GM19438 (cell line): ENCODE results near the gene CDH15.

ENCODE experiments used
- ATAC-seq: cut with Tn5 transposase; IDR thresholded peaks from one replicate; pipeline ENCODE4 v1.9.1; 2021; ENCODE audit warnings: low read depth; ENCODE audit not compliant: unreplicated experiment

Gene CDH15

DNA sequence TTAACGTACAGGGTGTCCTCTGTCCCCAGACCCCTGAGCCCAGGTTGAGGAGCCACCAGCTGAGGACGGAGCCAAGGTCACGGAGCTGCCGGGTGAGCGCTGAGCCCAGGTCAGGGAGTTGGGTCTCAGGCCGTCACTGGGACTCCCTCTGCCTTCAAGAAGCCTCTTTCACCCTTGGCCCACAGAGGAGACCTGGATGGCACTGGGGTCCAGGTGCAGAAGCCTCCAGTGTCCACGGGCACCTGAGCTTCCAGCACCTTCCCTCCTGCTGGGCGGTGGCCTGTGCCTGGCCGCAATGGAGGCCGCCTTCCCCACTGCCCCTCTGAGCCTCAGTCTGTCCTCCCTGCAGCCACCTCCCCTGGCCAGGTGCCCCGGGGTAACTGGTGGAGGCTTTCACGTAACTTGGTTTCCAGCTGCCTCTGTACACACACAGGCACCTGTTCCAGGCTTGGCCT lies 31.6 kb upstream of the CDH15 start:
- ATAC-seq, result no peak

DNA sequence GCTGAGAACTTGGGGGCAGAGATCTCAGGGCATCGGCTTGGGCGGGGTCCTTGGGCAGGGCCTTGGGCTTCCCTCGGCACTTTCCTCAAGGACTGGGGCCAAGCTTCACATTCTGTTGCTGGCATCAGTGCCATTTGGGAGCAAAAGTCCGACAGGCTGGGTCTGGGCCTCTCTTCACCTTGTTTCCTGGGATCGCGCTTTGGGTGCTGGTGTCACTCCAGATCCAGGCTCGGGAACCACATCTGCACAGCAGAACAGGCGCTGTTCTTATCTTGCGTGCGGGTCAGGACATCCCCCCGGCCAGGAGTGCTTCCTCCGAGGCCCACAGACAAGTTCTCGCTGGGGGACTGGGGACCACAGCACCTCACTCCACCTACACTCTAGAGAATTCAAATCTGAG lies 31.1 kb upstream of the CDH15 start:
- ATAC-seq, result no peak

DNA sequence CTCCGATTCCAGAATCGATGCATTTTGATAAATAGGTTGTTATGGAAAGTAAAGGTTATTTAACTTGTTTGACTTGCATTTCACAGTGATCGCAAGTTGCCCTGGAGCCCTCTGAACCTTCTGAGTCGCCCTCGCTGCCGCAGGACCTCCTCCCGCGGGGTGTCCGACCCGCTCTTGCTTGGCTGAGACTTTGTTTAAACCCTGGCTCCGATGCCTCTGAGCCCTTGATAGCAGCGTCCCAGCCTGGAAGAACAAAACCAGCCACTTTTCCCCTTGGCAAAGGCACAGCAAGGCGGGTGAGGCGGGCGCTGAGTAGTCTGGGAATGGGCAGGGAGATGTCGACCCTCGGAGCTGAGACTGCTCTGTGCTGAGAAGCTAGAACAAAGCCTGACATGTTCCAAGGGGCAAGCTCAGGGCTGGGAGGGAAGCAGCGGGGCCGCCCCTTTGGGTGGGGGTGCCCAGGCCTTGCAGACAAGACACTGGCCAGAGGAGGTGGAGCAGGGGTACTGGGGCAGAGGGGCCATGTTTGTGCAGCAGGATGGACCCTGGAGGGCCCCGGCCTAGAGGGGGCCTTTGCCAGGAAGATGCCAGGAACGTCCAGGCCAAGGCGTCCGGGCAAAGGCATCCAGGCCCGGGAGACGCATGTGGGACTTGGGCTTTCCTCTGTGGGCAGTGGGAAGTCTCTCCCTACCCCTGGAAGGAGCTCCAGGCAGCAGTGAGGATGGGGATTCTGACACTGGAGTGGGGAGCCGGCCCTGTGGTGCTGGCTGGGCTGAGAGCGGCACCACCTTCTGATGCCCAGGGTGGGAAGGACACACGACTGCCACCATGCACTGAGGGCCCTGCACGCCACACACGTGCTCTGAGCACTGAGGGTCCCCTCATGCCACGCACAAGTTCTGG lies 30.3 kb upstream of the CDH15 start:
- ATAC-seq, result no peak

DNA sequence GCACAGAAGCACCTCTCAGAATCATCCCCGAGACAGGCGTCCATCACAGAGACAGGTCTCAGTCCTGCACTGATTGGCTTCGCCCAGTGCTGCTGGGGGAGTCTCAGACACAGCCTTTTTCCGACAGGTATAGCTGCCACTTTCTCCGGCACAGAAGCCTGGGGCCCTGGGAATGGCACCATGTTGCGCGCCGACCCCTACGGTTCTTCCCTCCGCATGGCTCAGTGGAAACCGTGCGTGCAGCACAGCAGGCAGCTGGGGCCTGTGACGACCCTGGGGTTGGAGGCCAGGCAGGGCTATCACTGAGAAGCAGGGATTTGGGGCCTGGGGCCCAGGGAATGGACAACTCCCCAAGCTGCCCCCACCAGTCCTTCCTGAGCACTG lies 29.7 kb upstream of the CDH15 start:
- ATAC-seq, result no peak

DNA sequence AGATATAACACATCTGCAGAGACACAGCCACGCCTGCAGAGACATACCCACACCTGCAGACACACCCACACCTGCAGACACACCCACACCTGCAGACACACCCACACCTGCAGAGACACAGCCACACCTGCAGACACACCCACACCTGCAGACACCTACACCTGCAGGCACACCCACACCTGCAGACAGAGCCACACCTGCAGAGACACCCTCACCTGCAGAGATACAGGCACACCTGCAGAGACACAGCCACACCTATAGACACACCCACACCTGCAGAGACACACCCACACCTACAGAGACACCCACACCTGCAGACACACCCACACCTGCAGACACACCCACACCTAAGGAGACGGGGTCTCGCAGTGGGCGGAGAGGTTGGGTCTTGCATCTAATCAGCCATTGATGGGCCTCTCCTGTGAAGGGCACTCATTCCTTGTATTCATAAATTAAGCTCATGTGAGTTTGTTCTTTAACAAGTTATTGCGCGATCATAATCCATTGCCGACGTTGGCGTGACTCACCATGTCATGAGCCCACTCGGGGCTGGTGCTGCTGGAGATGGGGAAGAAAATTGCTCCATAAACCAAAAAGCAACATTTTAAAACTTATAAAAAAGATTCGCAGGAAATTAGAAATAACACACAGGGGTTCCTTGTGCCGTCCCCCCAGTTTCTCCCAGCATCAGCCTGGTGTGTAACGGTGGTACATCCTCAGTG lies 28.9 kb upstream of the CDH15 start:
- no peak for ATAC-seq

DNA sequence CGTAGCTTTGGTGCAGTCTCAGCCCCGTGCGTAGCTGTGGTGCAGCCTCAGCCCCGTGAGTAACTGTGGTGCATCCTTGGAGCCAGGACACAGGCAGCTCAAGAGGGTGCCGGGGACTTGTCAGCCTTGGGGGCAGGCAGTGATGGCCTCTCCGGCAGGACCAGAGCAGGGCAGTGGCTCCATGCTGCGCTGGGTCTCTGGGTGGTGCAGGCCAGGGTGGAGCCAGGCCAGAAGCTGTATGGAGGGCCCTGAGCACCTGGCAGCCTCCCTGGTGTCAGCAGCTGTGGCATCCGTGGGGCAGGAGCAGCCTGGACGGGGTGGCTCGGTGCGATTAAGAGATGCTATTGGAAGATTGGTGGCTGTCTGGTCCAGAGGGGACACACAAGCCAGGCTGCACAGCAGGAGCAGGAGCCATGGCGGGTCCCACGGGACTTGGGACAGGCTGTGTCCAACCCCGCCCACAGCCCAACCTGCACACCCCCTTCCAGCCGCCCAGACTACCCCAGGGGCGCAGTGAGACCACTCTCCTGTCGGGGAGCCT lies 28.3 kb upstream of the CDH15 start:
- no peak for ATAC-seq

DNA sequence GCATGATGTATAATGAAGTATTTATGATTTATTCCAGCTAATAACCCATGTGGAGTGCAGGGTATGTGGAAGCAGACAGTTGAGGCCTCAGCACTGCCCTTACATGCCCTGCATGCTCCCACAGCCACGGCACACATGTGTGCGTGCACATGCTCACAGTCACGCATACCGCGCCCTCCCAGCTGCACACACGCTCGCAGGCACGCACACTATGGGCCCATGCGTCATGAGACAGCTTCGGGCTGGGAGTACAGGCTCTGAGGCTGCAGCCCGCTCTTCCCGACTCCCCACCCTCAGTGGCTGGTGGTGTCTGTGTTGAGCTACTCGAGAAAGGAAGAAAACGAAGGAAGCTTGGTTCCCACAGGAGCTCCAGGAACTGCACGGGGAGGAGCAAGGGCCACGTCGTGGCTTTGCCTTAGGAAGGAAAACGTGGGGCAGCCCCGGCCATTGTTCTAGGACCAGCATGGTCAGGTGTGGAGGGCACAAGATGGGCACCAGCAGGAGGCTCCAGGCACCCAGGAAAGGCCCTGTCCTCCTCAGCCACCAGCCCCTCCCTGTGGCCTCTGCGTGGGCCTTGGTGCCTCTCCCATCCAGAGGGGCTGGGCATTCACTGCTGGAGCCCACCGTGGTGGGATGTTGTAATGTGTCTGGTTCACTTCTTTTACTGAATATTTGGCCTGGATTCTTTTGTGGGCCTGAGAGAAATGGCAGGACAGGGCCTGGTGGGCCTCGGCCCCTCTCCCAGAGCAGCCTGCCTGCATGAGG lies 27.5 kb upstream of the CDH15 start:
- ATAC-seq, result no peak

- ATAC-seq, result no peak
Observed at GRCh38 chr16:89144681-89145080, 26.9 kb upstream of the CDH15 start.

DNA sequence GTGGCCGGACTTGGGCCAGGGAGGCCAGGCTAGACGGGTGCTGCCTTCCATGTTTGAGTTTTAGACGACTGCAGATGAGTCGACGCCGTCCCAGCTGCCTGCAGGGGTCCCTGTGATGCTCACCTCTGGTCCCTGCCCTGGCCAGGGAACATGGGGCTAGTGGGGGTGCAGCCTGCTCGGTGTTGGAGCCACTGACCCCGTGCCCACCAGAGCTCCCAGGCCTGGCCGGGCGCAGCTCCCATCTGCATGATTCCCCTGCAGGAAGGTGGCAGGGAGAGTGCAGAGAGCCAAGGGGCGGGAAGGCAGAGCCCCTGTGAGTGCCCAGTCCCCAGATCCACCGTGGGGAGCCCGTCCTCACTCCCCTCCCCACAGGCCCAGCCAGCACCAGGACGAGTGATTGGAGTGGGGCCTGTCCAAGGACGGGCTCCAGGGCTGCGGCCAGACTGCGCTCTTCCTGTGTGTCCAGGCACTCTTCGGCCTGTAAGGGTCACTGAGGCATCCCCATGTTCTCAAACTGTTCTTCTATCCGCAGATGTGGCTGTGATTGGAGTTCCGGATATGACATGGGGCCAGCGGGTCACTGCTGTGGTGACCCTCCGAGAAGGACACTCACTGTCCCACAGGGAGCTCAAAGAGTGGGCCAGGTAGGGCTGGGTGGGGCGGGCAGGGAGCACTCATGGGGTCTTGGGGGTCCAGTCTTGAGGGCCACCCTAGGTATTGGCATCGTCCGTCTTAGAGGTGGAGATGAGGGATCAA lies 26.0 kb upstream of the CDH15 start:
- no peak for ATAC-seq

DNA sequence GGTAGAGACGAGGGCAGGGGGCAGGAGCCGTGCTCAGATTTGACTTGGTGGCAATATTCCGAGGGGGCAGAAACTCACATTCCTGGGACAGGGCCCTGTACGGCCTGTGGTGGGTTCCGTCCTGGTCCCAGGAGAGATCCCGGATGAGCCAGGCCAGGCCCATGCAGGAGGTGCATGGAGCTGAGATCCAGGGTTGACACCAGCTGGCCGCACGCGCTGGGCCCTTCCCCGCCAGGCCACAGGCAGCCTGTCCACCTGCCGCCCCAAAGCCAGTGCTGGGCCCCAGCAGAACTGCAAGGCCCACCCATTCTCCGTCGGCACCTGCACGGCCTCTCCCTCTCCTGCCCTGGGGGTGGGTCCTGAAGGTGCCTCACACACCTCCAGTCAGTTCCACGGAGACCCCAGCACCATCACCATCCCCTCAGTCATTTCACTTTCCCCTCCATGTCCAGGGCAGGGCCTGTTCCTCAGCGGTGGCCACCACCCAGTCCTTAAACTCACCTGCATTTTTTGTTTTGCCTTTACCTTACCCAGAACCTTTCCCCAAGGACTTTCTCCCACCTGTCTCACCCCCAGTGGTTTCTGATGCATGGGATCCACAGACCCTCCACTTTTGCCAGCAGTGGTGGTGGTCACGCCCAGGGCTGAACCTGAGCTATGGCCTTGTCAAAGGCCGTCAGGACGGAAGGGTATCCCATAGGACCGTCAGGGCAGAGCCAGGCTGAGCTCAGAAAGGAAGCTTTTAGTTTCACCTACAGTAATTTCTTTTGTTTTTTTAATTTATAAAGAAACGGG lies 25.1 kb upstream of the CDH15 start:
- no peak for ATAC-seq

DNA sequence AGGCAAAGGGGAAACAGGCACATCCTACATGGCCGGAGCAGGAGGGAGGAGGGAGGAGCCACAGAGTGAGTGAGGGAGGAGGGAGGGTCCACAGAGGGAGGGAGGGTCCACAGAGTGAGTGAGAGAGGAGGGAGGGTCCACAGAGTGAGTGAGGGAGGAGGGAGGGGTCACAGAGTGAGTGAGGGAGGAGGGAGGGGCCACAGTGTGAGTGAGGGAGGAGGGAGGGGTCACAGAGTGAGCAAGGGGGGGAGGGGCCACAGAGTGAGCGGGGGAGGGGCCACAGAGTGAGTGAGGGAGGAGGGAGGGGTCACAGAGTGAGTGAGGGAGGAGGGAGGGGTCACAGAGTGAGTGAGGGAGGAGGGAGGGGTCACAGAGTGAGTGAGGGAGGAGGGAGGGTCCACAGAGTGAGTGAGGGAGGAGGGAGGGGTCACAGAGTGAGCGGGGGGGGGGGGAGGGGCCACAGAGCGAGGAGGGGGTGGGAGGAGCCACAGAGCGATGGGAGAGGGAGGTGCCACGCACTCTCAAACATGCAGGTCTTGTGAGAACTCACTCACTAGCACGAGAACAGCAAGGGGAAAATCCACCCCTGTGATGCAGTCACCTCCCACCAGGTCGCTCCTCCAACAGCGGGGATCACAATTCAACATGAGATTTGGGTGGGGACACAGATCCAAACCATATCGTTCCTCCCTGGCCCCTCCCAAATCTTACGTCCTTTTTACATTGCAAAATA lies 24.3 kb upstream of the CDH15 start:
- no peak for ATAC-seq

DNA sequence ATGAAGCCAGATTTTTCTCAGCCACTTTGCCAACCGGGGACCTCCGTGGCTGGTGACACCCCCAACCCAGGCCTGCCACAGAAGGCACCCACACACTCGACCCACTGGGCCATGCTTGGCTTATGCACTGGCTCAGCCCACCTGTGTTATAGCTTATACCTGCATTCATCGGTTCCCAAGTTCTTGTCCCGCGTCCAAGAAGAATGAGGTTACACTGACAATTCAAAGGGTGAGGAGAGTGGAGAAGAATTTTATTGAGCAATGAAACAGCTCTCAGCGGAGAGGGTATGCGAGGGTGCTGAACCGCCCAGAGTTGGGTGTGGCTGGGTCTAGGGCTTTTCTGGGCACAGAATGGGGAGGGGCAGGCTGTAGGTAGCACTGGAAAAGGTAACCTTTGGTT lies 22.2 kb upstream of the CDH15 start:
- no peak for ATAC-seq

- ATAC-seq, result no peak
Observed at GRCh38 chr16:89150090-89150835, 21.3 kb upstream of the CDH15 start.

DNA sequence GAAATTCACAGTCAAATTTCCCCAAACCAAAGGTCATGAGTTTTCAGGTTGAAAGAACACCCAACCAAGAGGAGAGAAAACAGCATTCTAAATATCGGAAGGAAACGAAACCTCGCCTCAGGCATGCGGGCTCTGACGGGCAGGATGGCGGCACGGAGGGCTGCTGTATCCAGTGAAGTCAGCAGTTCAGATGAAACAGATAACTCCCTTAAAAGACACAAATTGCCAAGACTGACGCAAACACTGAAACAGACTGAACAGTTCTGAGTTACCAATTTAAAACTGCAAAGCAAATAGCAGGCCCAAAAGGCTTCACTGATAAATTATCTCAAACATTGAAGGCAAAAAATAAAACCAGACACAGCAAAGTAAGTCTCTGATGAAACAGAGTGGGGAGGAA lies 20.6 kb upstream of the CDH15 start:
- no peak for ATAC-seq

- no peak for ATAC-seq
Observed at GRCh38 chr16:89152831-89153700, 18.5 kb upstream of the CDH15 start.

GRCh38 chr16:89153848-89154271 lies 17.7 kb upstream of the CDH15 start:
- ATAC-seq, result no peak
